ENCODE measurements around the gene RGS7. TPM values are rescaled to one million over a fixed set of nuclear protein-coding genes. Genes with fewer than 3 reads are reported as not detected.

The RGS7 gene
- total and polyA plus RNA-seq, 2 donors from 2014 or later, result 3.6 TPM; not detected in 1

GRCh38 chr1:240797050-240797449 lies 560.0 kb downstream of the RGS7 start:
- no peak overlapping the region for H3K9ac ChIP-seq (ENCODE audit: low read length in 3 of 3)
- TF ChIP-seq CTCF (IDR thresholded peaks at IDR 0.05; ENCODE audit: borderline replicate concordance, extremely low read depth, insufficient read depth), result no peak

GRCh38 chr1:240794046-240794843 lies 562.8 kb downstream of the RGS7 start:
- no peak for FAIRE-seq
- Histone ChIP-seq H3K9ac (ENCODE audit: low read length in 3 of 3) (no peak overlapping the region), H3K36me3 (ENCODE audit: control insufficient read depth in 2 of 3, insufficient read depth in 3 of 3, low read length in 3 of 3) (no peaks in the 10 kb centered on the region), H3K27me3 (ENCODE audit: control insufficient read depth, insufficient read depth, low read length) (no peaks in the 10 kb centered on the region), H3K9me3 (ENCODE audit: control insufficient read depth in 2 of 3, insufficient read depth in 1 of 3, low read length in 3 of 3) (no peaks in the 10 kb centered on the region), H3K4me1 (ENCODE audit: control insufficient read depth in 2 of 3, insufficient read depth in 2 of 3, low read depth in 1 of 3, low read length in 3 of 3) (no peaks in the 10 kb centered on the region), H3K4me3 (ENCODE audit: low read length in 3 of 3) (no peak overlapping the region), H3K27ac (ENCODE audit: low read depth in 2 of 2, low read length in 2 of 2) (no peak overlapping the region)
- DNase-seq, result no peak
- no peak for TF ChIP-seq CTCF (IDR thresholded peaks at IDR 0.05; ENCODE audit: borderline replicate concordance, extremely low read depth, insufficient read depth)
- intact Hi-C loops (cut with DNase I), result no loop called here

More at GRCh38 chr1:240797050-240797449, 560.0 kb downstream of the RGS7 start:
- FAIRE-seq, result no peak
- no peaks in the 10 kb centered on the region for H3K4me1 ChIP-seq (ENCODE audit: control insufficient read depth in 2 of 3, insufficient read depth in 2 of 3, low read depth in 1 of 3, low read length in 3 of 3)
- intact Hi-C loops (cut with DNase I), result no loop called here
- H3K36me3 ChIP-seq (ENCODE audit: control insufficient read depth in 2 of 3, insufficient read depth in 3 of 3, low read length in 3 of 3), result no peaks in the 10 kb centered on the region
- no peak for DNase-seq
- H3K9me3 ChIP-seq (ENCODE audit: control insufficient read depth in 2 of 3, insufficient read depth in 1 of 3, low read length in 3 of 3), result no peaks in the 10 kb centered on the region
- H3K27ac ChIP-seq (ENCODE audit: low read depth in 2 of 2, low read length in 2 of 2), result no peak overlapping the region
- H3K4me3 ChIP-seq (ENCODE audit: low read length in 3 of 3), result no peak overlapping the region
- no peaks in the 10 kb centered on the region for H3K27me3 ChIP-seq (ENCODE audit: control insufficient read depth, insufficient read depth, low read length)

GRCh38 chr1:240792915-240793529 lies 564.0 kb downstream of the RGS7 start:
- Histone ChIP-seq H3K9ac (ENCODE audit: low read length in 3 of 3) (no peak overlapping the region), H3K27me3 (ENCODE audit: control insufficient read depth, insufficient read depth, low read length) (no peaks in the 10 kb centered on the region), H3K4me3 (ENCODE audit: low read length in 3 of 3) (no peak overlapping the region), H3K4me1 (ENCODE audit: control insufficient read depth in 2 of 3, insufficient read depth in 2 of 3, low read depth in 1 of 3, low read length in 3 of 3) (no peaks in the 10 kb centered on the region), H3K36me3 (ENCODE audit: control insufficient read depth in 2 of 3, insufficient read depth in 3 of 3, low read length in 3 of 3) (no peaks in the 10 kb centered on the region), H3K27ac (ENCODE audit: low read depth in 2 of 2, low read length in 2 of 2) (no peak overlapping the region), H3K9me3 (ENCODE audit: control insufficient read depth in 2 of 3, insufficient read depth in 1 of 3, low read length in 3 of 3) (no peaks in the 10 kb centered on the region)
- no peak for TF ChIP-seq CTCF (IDR thresholded peaks at IDR 0.05; ENCODE audit: borderline replicate concordance, extremely low read depth, insufficient read depth)
- FAIRE-seq (no peak), DNase-seq (no peak)
- intact Hi-C loops (cut with DNase I), result no loop called here
